SK-N-DZ (cell line): Measurements from ENCODE around the gene TMEM255B.

Experiments used
- DNase-seq: peaks from one replicate; pipeline ENCODE4 v3.0.0-alpha.2; 2015; ENCODE audit warnings: low spot score

The TMEM255B gene

GRCh38 chr13:113848020-113848419 is 89.0 kb downstream of the TMEM255B start:
- no peak for DNase-seq

- DNase-seq = no peak
Observed at GRCh38 chr13:113848431-113849260, 89.6 kb downstream of the TMEM255B start.

GRCh38 chr13:113849546-113849945 is 90.5 kb downstream of the TMEM255B start:
- DNase-seq = no peak

DNA sequence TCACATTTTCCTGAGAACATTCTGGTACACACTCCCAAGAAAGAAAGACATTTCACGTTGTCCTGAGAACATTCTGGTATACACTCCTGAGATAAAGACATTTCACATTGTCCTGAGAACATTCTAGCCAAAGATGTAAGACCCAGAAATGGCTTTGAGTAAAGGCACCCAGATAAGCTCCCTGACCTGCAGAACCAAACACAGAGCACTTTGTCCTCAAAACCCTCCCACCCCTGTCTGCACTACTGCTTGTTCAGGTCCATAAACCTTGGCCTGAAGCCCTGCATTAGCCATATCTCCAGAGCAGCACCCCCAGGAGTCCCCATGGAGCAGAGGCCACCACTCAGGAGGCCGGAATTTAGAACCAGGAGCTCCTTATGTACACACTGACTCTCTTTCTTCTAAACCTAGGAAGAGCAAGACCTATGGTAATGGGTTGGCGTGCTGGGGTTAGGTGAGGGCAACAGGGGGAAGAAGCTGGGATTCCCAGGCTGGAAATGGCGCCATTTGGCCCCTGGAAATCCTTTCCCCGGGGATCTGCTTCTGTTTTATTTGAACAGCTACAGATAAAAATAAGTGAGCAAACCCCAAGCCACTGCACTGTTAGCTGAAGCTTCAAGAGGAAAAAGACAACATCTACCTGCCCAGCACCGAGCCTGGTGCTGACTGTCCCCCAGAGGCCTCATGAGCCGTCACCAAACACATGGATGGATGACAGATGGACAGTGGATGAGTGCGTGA is 91.1 kb downstream of the TMEM255B start:
- DNase-seq = no peak

GRCh38 chr13:113850722-113851479 is 91.9 kb downstream of the TMEM255B start:
- DNase-seq = no peak

- DNase-seq = no peak
Observed at GRCh38 chr13:113851480-113851803, 92.4 kb downstream of the TMEM255B start.

- no peak for DNase-seq
Observed at GRCh38 chr13:113851826-113852535, 93.0 kb downstream of the TMEM255B start.

- no peak for DNase-seq
Observed at GRCh38 chr13:113852536-113853517, 93.8 kb downstream of the TMEM255B start.

GRCh38 chr13:113853518-113854237 is 94.7 kb downstream of the TMEM255B start:
- no peak for DNase-seq

- DNase-seq = no peak
Observed at GRCh38 chr13:113854238-113855011, 95.4 kb downstream of the TMEM255B start.

DNA sequence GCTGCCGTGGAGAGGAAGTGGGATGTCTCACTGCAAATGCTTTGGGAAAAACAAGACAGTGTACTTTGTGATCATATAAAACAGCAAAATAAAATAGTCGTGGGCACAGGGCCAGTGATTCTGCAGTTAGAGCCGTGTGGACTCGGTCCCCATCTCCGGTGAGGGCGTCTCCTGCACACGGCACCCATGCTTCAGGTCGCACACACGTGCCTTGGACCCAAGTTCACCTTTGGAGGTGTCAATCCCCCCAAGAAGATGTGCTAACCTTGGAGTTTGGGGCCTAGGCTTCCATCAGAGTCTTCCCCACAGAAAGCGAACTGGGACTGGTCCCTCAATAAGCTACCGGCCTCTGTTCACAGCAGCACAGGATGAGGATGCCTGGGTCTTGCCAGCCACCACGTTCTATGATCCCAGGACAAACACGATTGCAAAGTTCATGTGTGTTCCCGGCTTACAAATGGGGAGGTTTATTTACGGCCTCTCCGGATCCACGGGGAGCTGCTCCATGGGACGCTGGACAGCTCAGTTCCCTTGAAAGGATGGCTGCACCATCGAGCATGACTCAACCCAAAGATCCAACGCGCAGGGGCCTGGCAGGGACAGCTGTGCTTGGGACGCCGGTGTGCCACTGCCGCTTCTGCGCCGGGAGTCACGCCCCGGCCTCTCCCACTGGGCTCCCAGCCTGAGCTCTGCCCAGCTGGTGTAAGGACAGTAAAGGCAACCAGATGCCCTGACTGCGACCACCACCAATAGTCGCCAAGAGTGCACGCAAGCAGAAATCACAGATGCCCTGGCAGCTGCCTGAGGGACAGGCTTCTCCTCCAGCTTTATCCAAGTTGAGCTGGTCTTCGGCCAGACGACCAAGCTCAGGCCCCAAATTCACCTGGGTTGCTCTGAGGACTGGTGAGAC is 96.2 kb downstream of the TMEM255B start:
- DNase-seq = no peak

GRCh38 chr13:113855931-113856715 is 97.1 kb downstream of the TMEM255B start:
- DNase-seq = no peak

DNA sequence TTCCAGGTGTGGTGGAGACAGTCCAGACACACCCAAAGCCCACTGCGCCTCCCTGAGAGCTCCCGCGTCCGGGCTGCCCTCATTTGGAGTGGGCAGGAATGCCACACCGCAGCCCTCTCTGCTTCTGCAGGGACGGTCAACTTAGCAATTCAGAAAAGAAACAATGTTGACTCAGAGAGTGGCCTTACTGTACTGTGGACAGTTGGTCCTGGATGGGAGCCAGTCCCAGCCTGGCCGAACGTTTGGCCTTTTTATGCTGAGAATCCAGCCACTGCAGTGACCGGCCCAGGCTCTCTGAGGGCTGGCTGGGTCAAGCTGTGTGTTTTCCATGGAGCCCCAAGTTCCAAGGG is 97.7 kb downstream of the TMEM255B start:
- DNase-seq = no peak

DNA sequence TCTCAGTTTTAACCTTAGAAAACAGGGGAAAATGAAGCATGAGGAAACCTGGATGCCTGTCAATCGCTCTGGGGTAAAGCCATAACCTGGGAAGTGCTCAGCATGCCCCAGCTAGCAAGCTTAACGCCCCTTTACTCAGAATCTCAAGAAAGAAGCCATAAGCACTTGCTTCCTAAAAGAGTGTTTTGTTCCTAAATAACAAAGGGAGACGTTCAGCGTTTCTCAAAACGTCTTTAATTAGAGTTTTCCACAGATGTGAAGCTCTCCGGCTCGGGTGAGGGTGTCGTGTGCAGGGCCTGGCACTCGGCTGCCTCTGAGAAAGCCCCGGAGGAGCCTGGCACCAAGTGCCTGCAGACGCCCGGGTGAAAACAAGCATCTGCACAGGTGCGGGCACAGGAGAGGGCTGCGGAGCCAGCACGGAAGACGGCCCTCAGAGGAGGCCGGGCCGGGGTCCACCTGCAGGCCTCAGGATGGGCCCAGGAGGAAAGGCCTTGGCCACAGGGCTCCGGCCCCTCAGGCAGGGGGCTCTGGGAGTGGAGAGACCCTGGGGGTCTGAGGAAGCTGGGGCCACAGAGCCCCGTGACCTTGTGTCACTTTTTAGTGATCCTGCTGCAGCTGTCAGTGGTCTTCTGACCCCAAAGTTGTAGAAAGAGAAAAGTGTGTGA is 98.6 kb downstream of the TMEM255B start:
- no peak for DNase-seq

DNA sequence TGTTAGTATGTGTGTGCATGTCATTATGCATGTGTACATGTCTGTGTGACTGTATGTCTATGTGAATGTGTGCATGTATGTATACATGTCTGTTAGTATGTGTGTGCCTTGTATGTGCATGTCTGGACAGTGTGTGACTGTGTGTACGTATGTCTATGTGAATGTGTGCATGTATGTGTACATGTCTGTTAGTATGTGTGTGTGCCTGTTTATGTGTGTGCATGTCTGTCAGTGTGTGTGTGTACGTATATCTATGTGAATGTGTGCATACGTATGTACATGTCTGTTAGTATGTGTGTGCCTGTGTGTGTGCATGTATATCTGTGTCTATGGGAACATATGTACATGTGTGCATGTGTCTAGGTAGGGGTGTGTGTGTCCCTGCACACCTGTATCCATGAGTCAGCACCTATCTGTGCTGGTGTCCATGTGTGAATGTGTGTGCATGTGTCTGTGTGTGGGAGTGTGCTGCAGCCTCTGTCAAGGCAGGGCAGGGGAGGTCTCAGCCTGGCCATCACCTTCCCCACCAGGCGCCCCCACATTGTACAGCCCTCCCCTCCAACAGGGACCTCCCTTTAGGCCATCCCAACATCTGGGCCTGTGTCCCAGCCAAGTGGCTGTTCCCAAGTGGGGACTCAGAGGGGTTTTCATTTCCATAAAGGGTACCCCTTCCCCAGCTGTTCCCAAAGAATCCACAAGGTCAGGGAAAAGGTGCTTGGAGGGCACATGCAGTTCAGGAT is 100.5 kb downstream of the TMEM255B start:
- no peak for DNase-seq
